Liver (tissue), 3 donors: ENCODE measurements around the gene HIVEP3.

ENCODE experiments used
- EGR1 ChIP-seq, 2 donors: IDR thresholded peaks; 2 replicates each; pipeline ENCODE4 v1.6.1; 2016 to 2018; ENCODE audit warnings: antibody characterized with exemption in 2 of 2, low read depth in 2 of 2
- FOXA1 ChIP-seq: IDR thresholded peaks from 2 replicates; pipeline ENCODE4 v1.6.1; 2016; ENCODE audit warnings: antibody characterized with exemption
- GABPA ChIP-seq, 2 donors: IDR thresholded peaks in 1 of 2; conservative IDR thresholded peaks in 1 of 2; 2 replicates each; pipeline ENCODE4 v1.6.1; 2016; ENCODE audit warnings: antibody characterized with exemption in 2 of 2, mild to moderate bottlenecking in 1 of 2, moderate library complexity in 1 of 2
- JUND ChIP-seq, 2 donors: IDR thresholded peaks; 2 replicates each; pipeline ENCODE4 v1.6.1; 2016; ENCODE audit warnings: antibody characterized with exemption in 2 of 2
- MAX ChIP-seq: IDR thresholded peaks from 2 replicates; pipeline ENCODE4 v1.6.1; 2016; ENCODE audit warnings: antibody characterized with exemption
- REST ChIP-seq: IDR thresholded peaks from 2 replicates; pipeline ENCODE4 v1.6.1; 2016; ENCODE audit warnings: antibody characterized with exemption, mild to moderate bottlenecking
- RXRA ChIP-seq, 2 donors: IDR thresholded peaks; 2 replicates each; pipeline ENCODE4 v1.6.1; 2017 to 2018; ENCODE audit warnings: antibody characterized with exemption in 2 of 2, mild to moderate bottlenecking in 1 of 2
- YY1 ChIP-seq: IDR thresholded peaks from 2 replicates; pipeline ENCODE4 v1.6.1; 2016; ENCODE audit warnings: antibody characterized with exemption, mild to moderate bottlenecking
- ZBTB33 ChIP-seq: IDR thresholded peaks from 2 replicates; pipeline ENCODE4 v1.6.1; 2016; ENCODE audit warnings: antibody characterized with exemption
- TF ChIP-seq, protein P1 (sequence below): fragments of 150-350 bp; IDR thresholded peaks from 2 replicates; pipeline ENCODE4 v1.5.1; 2017; ENCODE audit warnings: improper control_type of control experiment, low read depth, low read length; ENCODE audit not compliant: missing input control
- donor health status: healthy.
- donor health status: healthy.

- TF ChIP-seq, protein P1, sequence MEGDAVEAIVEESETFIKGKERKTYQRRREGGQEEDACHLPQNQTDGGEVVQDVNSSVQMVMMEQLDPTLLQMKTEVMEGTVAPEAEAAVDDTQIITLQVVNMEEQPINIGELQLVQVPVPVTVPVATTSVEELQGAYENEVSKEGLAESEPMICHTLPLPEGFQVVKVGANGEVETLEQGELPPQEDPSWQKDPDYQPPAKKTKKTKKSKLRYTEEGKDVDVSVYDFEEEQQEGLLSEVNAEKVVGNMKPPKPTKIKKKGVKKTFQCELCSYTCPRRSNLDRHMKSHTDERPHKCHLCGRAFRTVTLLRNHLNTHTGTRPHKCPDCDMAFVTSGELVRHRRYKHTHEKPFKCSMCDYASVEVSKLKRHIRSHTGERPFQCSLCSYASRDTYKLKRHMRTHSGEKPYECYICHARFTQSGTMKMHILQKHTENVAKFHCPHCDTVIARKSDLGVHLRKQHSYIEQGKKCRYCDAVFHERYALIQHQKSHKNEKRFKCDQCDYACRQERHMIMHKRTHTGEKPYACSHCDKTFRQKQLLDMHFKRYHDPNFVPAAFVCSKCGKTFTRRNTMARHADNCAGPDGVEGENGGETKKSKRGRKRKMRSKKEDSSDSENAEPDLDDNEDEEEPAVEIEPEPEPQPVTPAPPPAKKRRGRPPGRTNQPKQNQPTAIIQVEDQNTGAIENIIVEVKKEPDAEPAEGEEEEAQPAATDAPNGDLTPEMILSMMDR = no peak
- TF ChIP-seq FOXA1 = no peak
- no peak for TF ChIP-seq MAX
- no peak for TF ChIP-seq GABPA (IDR thresholded peaks at IDR 0.05 in 1 of 2, conservative IDR thresholded peaks at IDR 0.05 in 1 of 2)
- TF ChIP-seq REST = no peak
- no peak for TF ChIP-seq JUND (IDR thresholded peaks at IDR 0.05)
- TF ChIP-seq YY1 = no peak
- TF ChIP-seq RXRA (IDR thresholded peaks at IDR 0.05) = no peak
- TF ChIP-seq EGR1 (IDR thresholded peaks at IDR 0.05; ENCODE audit: low read depth in 2 of 2) = no peak
- TF ChIP-seq ZBTB33 = no peak
Measured at GRCh38 chr1:41668967-41669366, 249.8 kb downstream of the HIVEP3 start.
